GM12878 (cell line): ENCODE results near the gene MARCHF4. TPM values are rescaled to one million over a fixed set of nuclear protein-coding genes. Genes with fewer than 3 reads are reported as not detected.

Experiments used
- ATAC-seq: fragments of 200-7000 bp; cut with Tn5 transposase; 3 replicates; pipeline ENCODE4 v1.9.1; 2020; ENCODE audit warnings: mild to moderate bottlenecking, moderate library complexity
- BruUV-seq: library from RNA; stranded (reverse); fragments of 400-500 nt; replicated peaks from 2 replicates; lab custom pipeline; 2021; lab: Mats Ljungman, UMichigan
- CTCF ChIA-PET: fragments of 300-600 bp; sonication (Branson Sonifier 250); formaldehyde crosslinking; extraction: SDS; loops from one replicate; lab custom pipeline; 2021; ENCODE audit warnings: inconsistent platforms; lab: Yijun Ruan, JAX
- POLR2A ChIA-PET: fragments of 350-600 bp; formaldehyde crosslinking; extraction: SDS; loops from one replicate; lab custom pipeline; 2021; ENCODE audit warnings: inconsistent platforms; lab: Charles Lee
- RAD21 ChIA-PET: fragments of 300-600 bp; sonication (Branson Sonifier 250); formaldehyde crosslinking; loops from one replicate; lab custom pipeline; 2023; ENCODE audit warnings: antibody characterized with exemption; ENCODE audit not compliant: unreplicated experiment; lab: Charles Lee
- SMC1A ChIA-PET: fragments of 300-600 bp; sonication (Branson Sonifier 250); formaldehyde crosslinking; loops from one replicate; lab custom pipeline; 2023; ENCODE audit not compliant: unreplicated experiment, uncharacterized antibody; lab: Charles Lee
- DNase-seq: peaks from one replicate; pipeline ENCODE4 v3.0.0-alpha.2; 2011; ENCODE audit warnings: low read depth, low spot score
- FAIRE-seq: peaks from 3 replicates; lab custom pipeline; 2011; peaks lifted over from hg19 to GRCh38; lab: Jason Lieb, UNC
- H2AFZ ChIP-seq: 2 replicates; pipeline ENCODE4 v1.6.0; 2011; ENCODE audit warnings: low read depth, low read length, control low read depth; ENCODE audit not compliant: control insufficient read depth
- H3K27ac ChIP-seq: 2 replicates; pipeline ENCODE4 v1.5.1; 2011; ENCODE audit warnings: control low read depth; ENCODE audit not compliant: control insufficient read depth, insufficient read depth
- H3K27me3 ChIP-seq, 2 experiments: replicated peaks in 1 of 2; 2 replicates each; pipeline versions ENCODE4 v1.6.0 to v1.6.1; 2011; ENCODE audit warnings: low read length in 1 of 2; ENCODE audit not compliant: control insufficient read depth in 2 of 2, insufficient read depth in 2 of 2
- H3K36me3 ChIP-seq, 2 experiments: 2 replicates each; pipeline ENCODE4 v1.5.1; 2011; ENCODE audit warnings: low read length in 1 of 2; ENCODE audit not compliant: control insufficient read depth in 2 of 2, insufficient read depth in 2 of 2
- H3K4me1 ChIP-seq: 2 replicates; pipeline ENCODE4 v1.6.1; 2011; ENCODE audit warnings: mild to moderate bottlenecking, low read length, moderate library complexity, mixed read lengths; ENCODE audit not compliant: control insufficient read depth, insufficient read depth
- H3K4me2 ChIP-seq: 2 replicates; pipeline ENCODE4 v1.6.0; 2011; ENCODE audit warnings: control low read depth; ENCODE audit not compliant: control insufficient read depth, insufficient read depth
- H3K4me3 ChIP-seq: fragments of 200-600 bp; sonication (generic); 2 replicates; pipeline ENCODE4 v1.5.1; 2016
- H3K79me2 ChIP-seq: 2 replicates; pipeline ENCODE4 v1.6.0; 2011; ENCODE audit warnings: low read length; ENCODE audit not compliant: control insufficient read depth, insufficient read depth
- H3K9ac ChIP-seq: 2 replicates; pipeline ENCODE4 v1.8.0; 2011; ENCODE audit warnings: low read length, control low read depth, mixed read lengths; ENCODE audit not compliant: control insufficient read depth, insufficient read depth
- H3K9me3 ChIP-seq: replicated peaks from 3 replicates; pipeline ENCODE4 v1.5.1; 2011; ENCODE audit warnings: mild to moderate bottlenecking, low read length; ENCODE audit not compliant: control insufficient read depth, insufficient read depth
- H4K20me1 ChIP-seq: 2 replicates; pipeline ENCODE4 v1.6.0; 2011; ENCODE audit not compliant: control insufficient read depth, insufficient read depth
- CEBPZ ChIP-seq: fragments of 150-350 bp; IDR thresholded peaks from 2 replicates; pipeline ENCODE4 v1.6.1; 2016; ENCODE audit warnings: low read depth, low read length
- CTCF ChIP-seq, 3 experiments: IDR thresholded peaks in 2 of 3; conservative IDR thresholded peaks in 1 of 3; 2 replicates each; pipeline ENCODE4 v1.5.1; 2011; ENCODE audit warnings: low read depth in 3 of 3, low read length in 3 of 3, mild to moderate bottlenecking in 3 of 3, control low read depth in 2 of 3, moderate library complexity in 2 of 3, inconsistent platforms in 1 of 3, mixed read lengths in 1 of 3; ENCODE audit not compliant: control insufficient read depth in 2 of 3, insufficient read depth in 1 of 3; ENCODE audit errors: extremely low read depth in 1 of 3
- CUX1 ChIP-seq: IDR thresholded peaks from 2 replicates; pipeline ENCODE4 v1.6.1; 2012; ENCODE audit warnings: improper control_type of control experiment, low read depth, low read length; ENCODE audit not compliant: insufficient replicate concordance
- HSF1 ChIP-seq: fragments of 150-350 bp; IDR thresholded peaks from 2 replicates; pipeline ENCODE4 v1.6.1; 2014; ENCODE audit warnings: mild to moderate bottlenecking, low read depth, low read length
- IKZF2 ChIP-seq, 2 experiments: fragments of 450-650 bp; IDR thresholded peaks; 2 replicates each; pipeline ENCODE4 v1.6.1; 2017; ENCODE audit warnings: mild to moderate bottlenecking in 2 of 2, moderate library complexity in 2 of 2
- KAT2A ChIP-seq: conservative IDR thresholded peaks from 2 replicates; pipeline ENCODE4 v1.6.1; 2011; ENCODE audit warnings: low read depth, low read length; ENCODE audit not compliant: control insufficient read depth
- KDM1A ChIP-seq: fragments of 200-600 bp; sonication (generic); IDR thresholded peaks from 2 replicates; pipeline ENCODE4 v1.6.1; 2016; ENCODE audit warnings: borderline replicate concordance
- SIX5 ChIP-seq: IDR thresholded peaks from 2 replicates; pipeline ENCODE4 v1.6.1; 2011; ENCODE audit warnings: mild to moderate bottlenecking, low read depth, low read length, moderate library complexity; ENCODE audit not compliant: severe bottlenecking
- ZNF384 ChIP-seq: IDR thresholded peaks from 2 replicates; pipeline ENCODE4 v1.6.1; 2012; ENCODE audit warnings: low read depth, mild to moderate bottlenecking, low read length, improper control_type of control experiment, borderline replicate concordance
- ZNF622 ChIP-seq: fragments of 450-650 bp; IDR thresholded peaks from 2 replicates; pipeline ENCODE4 v1.6.1; 2017; ENCODE audit warnings: mild to moderate bottlenecking, inconsistent platforms
- WGBS: methylation state at CpG from one replicate; pipeline ENCODE4 v1.1.6; 2016; ENCODE audit warnings: low lambda C conversion rate; ENCODE audit not compliant: insufficient replicate concordance, insufficient coverage; ENCODE audit errors: missing lambda C conversion rate; 5-methylcytosine and 5-hydroxymethylcytosine counted together
- in situ Hi-C: fragments of 300-500 bp; cut with MboI; formaldehyde crosslinking; loops from 9 replicates; pipeline ENCODE4 v1.14.3; 2018; ENCODE audit warnings: mixed read lengths
- intact Hi-C: fragments of 100-400 bp; cut with micrococcal nuclease; formaldehyde crosslinking; loops from one replicate; pipeline ENCODE4 v1.14.2; 2022; ENCODE audit not compliant: unreplicated experiment
- polyA plus RNA-seq, 11 experiments: library from polyadenylated mRNA; depleted of rRNA in 4 of 11; unstranded in 6 of 11; stranded (reverse) in 5 of 11; fragments of >200 nt; fragmentation: Nextera tagmentation in 4 of 11; fragmentation: Illumina TruSeq in 1 of 11; extraction: Ambion mirVana in 4 of 11; extraction: Trizol in 1 of 11; gene quantifications; 1 replicate in 1 of 11; 2 replicates in 10 of 11; pipeline versions ENCODE4 v1.2.1 to v1.2.3, GENCODE V29; 2011 to 2016; ENCODE audit warnings: inconsistent platforms in 2 of 11, missing spikeins in 2 of 11, low read depth in 1 of 11
- total RNA-seq, 4 experiments: library from RNA; depleted of rRNA in 3 of 4; stranded (reverse); fragments of >200 nt in 3 of 4; fragmentation: Illumina TruSeq in 1 of 4; extraction: Trizol in 1 of 4; gene quantifications; 2 replicates each; pipeline versions ENCODE4 v1.2.1 to v1.2.3, GENCODE V29; 2013 to 2021

The MARCHF4 gene
- total and polyA plus RNA-seq, 10 of the 15 experiments (the other 5 are each of a cell fraction or from before 2014, with no cell fraction given) = not detected

- TF ChIP-seq CUX1 (no peak), SIX5 (no peak)
Measured at GRCh38 chr2:216362730-216363129, 9.6 kb downstream of the MARCHF4 start (continued).

GRCh38 chr2:216355711-216356110 is 16.6 kb downstream of the MARCHF4 start:
- ChIA-PET RAD21 (no interaction called here), CTCF (no interaction called here), SMC1A (no interaction called here), POLR2A (no interaction called here)
- Histone ChIP-seq H3K79me2 (no peaks in the 10 kb centered on the region), H3K9me3 (no peaks in the 10 kb centered on the region), H4K20me1 (no peaks in the 10 kb centered on the region), H3K4me3 (no peak overlapping the region), H2AFZ (no peak overlapping the region), H3K27ac (no peak overlapping the region), H3K36me3 (no peaks in the 10 kb centered on the region), H3K9ac (no peak overlapping the region), H3K4me2 (no peak overlapping the region), H3K4me1 (no peaks in the 10 kb centered on the region), H3K27me3 (peaks cover 3 to 6% of the 10 kb centered on the region in 2 experiments)
- no peak for ATAC-seq
- no peak for DNase-seq
- in situ Hi-C loops = no loop called here
- WGBS = 35% methylated on average over 2 of the region's 2 CpGs
- FAIRE-seq = no peak
- intact Hi-C loops = no loop called here
- BruUV-seq = no TSS peak
- TF ChIP-seq KDM1A (no peak), ZNF622 (no peak), ZNF384 (no peak), CTCF (IDR thresholded peaks at IDR 0.05 in 2 of 3, conservative IDR thresholded peaks at IDR 0.05 in 1 of 3; ENCODE audit: control insufficient read depth in 2 of 3, extremely low read depth in 1 of 3, insufficient read depth in 1 of 3, low read depth in 3 of 3, low read length in 3 of 3) (no peak), IKZF2 (IDR thresholded peaks at IDR 0.05) (no peak), KAT2A (no peak), HSF1 (no peak), CEBPZ (no peak)
